Measurements from ENCODE around the gene TBC1D22A.

The TBC1D22A gene

GRCh38 chr22:46908641-46909107, 146.2 kb downstream of the TBC1D22A start:
- ATAC-seq (no peak), DNase-seq (no peak)

- ATAC-seq (no peak), DNase-seq (no peak)
Observed at GRCh38 chr22:46909237-46910030, 147.0 kb downstream of the TBC1D22A start.

- no peak for DNase-seq
- ATAC-seq = no peak
Observed at GRCh38 chr22:46910624-46911023, 148.2 kb downstream of the TBC1D22A start.

GRCh38 chr22:46911346-46911745, 148.9 kb downstream of the TBC1D22A start:
- no peak for ATAC-seq
- DNase-seq = no peak

- no peak for ATAC-seq
Observed at GRCh38 chr22:46913351-46913750, 150.9 kb downstream of the TBC1D22A start.

GRCh38 chr22:46914481-46914880, 152.0 kb downstream of the TBC1D22A start:
- ATAC-seq (no peak), DNase-seq (no peak)

More at GRCh38 chr22:46913351-46913750, 150.9 kb downstream of the TBC1D22A start:
- no peak for DNase-seq

- ATAC-seq (no peak), DNase-seq (no peak)
Observed at GRCh38 chr22:46914916-46915894, 152.8 kb downstream of the TBC1D22A start.

- ATAC-seq = peak; percentile 40
- DNase-seq = no peak
Observed at GRCh38 chr22:46915950-46916730, 153.7 kb downstream of the TBC1D22A start.

GRCh38 chr22:46916886-46917770, 154.7 kb downstream of the TBC1D22A start:
- no peak for DNase-seq
- no peak for ATAC-seq

- ATAC-seq = no peak
- DNase-seq = no peak
Observed at GRCh38 chr22:46917771-46918101, 155.3 kb downstream of the TBC1D22A start.

GRCh38 chr22:46918197-46918596, 155.7 kb downstream of the TBC1D22A start:
- no peak for DNase-seq
- ATAC-seq = peak; percentile 36

GRCh38 chr22:46922037-46922436, 159.6 kb downstream of the TBC1D22A start:
- ATAC-seq = no peak
- DNase-seq = no peak

- DNase-seq (no peak), ATAC-seq (no peak)
Observed at GRCh38 chr22:46923394-46923793, 160.9 kb downstream of the TBC1D22A start.

- ATAC-seq (no peak), DNase-seq (no peak)
Observed at GRCh38 chr22:46925818-46926217, 163.4 kb downstream of the TBC1D22A start.

GRCh38 chr22:46929046-46929709, 166.7 kb downstream of the TBC1D22A start:
- no peak for ATAC-seq
- DNase-seq = no peak

- no peak for ATAC-seq
- DNase-seq = no peak
Observed at GRCh38 chr22:46929710-46930204, 167.3 kb downstream of the TBC1D22A start.

GRCh38 chr22:46931414-46931813, 169.0 kb downstream of the TBC1D22A start:
- DNase-seq = no peak
- no peak for ATAC-seq

- ATAC-seq (no peak), DNase-seq (no peak)
Observed at GRCh38 chr22:46931881-46932280, 169.4 kb downstream of the TBC1D22A start.

GRCh38 chr22:46933040-46933930, 170.8 kb downstream of the TBC1D22A start:
- DNase-seq = no peak
- ATAC-seq = no peak
